ENCODE results near the gene RASSF6.
"Not testable (repeated sequence)": the region's sequence is repeated elsewhere in the genome, so short reads cannot be mapped to it uniquely, and the experiment has no call there.

The RASSF6 gene

DNA sequence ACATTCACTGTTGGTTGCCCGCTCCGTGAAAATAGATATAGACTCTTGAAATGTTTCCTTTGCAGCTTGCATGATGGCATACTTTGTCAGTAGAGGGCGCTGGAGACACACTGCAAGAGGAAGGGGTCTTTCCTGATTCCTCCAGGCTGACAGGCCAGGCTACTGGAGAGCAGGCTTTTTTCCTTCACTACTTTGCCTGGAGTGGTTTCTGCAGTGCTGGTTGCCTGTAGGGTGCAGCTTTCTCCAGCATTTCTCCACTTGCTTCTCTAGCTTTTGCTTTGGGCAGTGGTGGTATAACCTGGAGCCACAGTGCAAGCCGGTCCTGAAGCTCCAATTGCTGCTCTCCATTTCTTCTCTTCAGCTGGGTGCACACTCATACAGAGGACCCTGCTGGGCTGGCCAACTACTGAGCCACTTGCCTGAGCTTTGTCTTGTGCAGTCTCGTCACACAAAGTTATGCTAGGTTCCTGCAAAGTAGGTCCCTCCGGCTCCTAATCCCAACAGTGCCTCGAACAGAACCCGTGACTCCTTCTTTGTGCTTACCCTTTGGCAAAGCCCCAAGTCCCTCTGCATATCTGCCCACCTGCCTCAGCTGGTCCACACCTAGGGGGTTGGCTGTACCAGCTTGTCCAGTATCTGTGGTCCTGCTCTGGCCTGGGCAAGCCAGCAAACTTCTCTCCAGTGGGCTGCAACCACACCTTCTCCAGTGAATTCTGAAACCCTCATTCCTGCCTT is 46.3 kb downstream of the RASSF6 start:
- DNase-seq: peak; percentile 40 to 71

DNA sequence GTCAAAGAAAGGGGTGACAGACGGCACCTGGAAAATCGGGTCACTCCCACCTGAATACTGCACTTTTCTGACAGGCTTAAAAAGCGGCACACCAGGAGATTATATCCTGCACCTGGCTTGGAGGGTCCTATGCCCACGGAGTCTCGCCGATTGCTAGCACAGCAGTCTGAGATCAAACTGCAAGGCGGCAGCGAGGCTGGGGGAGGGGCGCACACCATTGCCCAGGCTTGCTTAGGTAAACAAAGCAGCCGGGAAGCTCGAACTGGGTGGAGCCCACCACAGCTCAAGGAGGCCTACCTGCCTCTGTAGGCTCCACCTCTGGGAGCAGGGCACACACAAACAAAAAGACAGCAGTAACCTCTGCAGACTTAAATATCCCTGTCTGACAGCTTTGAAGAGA is 69.4 kb downstream of the RASSF6 start:
- DNase-seq: not testable (repeated sequence)

DNA sequence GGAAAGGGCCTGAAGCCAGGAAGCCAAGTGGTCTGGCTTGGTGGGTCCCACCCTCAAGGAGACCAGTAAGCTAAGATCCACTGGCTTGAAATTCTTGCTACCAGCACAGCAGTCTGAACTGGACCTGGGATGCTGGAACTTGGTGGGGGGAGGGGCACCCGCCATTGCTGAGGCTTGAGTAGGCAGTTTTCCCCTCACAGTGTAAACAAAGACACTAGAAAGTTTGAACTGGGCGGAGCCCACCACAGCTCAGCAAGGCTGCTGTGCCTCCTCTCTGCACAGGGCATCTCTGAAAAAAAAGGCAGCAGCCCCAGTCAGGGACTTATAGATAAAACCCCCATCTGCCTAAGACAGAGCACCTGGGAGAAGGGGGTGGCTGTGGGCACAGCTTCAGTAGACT is 75.6 kb downstream of the RASSF6 start:
- no peak for DNase-seq

DNA sequence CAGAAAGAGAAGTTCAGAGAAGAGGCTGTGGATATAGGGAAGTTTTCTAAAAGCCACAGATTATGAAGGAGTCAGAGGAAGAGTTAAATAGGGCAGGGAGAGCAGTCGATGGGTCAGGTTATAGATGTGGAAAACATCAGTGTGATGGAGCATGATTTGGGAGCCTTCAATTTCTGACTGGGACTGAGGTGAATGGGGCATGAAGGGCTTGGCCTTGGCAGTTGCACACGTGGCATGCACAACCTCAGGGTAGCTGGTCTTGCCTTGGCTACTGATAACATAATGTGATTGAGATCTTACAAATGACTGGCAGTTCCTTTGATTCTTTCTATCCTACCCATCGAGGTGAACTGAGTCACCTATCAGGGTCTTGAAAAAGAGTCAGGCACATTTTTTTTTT is 79.0 kb downstream of the RASSF6 start:
- no peak for DNase-seq

DNA sequence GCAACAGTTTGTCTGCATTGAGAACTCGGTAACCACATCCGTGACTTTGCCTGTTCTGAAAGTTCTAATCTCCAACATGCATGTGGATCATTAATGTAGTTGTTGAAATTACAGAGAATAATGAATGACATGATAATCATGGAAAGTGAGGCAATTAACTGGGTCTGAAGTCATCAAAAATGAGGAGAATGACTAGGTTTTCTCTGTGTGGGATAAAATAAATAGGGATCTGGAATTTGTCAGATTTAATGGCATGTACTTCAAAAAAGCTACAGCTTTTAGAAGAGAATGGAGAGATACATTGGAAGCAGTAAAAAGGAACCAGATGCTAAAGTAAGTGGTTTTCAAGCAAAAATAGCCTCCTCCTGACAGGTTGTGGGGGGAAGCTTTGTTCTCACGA is 79.4 kb downstream of the RASSF6 start:
- DNase-seq: no peak

DNA sequence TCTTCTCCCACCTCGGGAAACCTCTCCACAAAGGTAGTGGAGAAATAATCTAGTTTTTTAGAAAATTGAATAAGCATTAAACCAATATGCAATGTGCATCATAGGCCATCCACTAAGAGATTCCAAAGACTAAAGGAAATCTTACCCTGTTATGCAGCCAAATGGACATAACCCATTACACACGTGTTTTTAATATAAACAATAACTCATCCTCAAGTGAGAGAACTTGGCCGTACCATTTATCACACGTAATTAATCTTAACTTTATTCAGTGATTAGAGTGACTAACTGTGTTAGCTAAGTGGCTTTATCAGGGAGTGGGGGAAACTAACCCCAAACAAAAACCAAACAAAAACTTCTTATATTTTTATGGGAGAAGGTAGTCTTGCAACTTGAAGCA is 80.8 kb downstream of the RASSF6 start:
- no peak for DNase-seq

DNA sequence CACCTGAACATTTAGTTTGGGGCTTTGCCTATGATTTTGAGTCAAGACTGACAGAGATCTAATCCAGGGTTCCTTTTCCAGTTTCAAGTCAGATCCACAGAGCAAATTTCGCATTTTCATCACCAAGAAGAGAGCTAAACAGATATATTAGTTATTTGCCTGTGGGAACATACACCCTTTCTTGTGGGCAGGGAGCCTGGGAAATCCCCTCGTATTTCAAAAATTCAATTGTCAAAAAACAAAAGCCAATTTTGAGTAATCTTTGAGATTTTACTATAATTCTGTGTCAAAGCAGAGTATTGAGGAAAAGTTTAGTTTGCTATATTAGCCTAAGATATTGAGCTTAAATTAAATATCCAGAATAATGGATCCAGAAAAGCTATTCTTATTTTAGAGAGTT is 82.1 kb downstream of the RASSF6 start:
- DNase-seq: no peak

DNA sequence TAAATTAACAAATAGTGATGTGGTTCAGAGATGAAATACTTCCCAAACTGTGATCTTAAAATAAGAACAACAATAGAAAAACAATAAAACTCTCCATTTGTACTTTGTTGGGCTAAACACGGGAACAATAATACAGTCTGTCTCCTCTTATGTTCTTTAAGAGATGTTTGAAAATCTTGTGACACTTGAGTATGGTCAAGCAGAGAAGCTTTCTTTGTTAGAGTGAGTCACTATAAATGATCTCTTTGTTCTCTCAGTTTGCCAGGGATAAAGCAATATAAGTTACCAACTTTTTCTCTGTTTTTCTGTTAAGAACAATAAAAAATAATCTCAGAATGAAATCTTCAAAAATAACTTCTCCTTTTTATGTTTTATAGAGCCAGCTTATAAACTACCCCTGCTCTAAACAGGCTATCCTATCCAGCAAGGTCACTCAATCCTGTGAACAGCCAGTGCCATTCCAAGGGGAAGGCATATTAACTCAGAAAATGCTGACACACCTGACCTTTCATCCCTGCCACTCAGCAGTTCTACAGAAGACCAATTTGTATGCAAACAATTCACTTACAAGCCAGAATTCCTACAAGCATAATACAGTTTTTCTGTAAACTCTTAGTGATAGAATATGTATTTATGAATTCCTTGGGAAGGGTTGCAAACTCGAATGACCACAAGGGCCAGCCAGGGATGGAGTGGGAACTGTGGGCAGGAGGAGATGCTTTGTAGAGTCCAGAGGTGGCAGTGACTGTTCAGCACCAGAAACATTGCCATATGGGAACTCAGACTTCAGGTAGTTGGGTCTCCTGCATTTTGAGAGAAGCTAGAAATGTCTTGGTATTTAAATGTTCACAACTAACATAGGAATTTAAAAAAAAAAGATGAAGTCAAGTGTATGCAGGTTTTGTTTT is 86.5 kb downstream of the RASSF6 start:
- DNase-seq: no peak

DNA sequence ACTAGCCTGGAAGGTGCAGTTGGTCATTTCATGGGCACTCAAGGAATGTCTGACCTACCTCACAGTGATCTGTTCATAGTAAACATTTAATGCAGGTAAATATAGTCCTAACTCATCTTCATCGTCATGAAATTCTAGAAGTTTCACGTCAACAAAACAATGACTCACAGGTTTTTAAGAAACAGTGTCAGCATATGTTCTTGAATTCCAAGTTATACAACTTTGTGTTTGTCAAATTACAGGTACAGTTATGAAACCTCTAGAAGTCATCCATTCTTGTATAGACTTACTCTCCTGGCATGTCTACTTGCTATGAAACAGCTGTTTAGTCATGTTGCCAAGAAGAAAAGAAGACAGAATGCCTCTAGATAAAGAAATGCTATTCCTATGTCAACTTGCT is 92.1 kb downstream of the RASSF6 start:
- no peak for DNase-seq

DNA sequence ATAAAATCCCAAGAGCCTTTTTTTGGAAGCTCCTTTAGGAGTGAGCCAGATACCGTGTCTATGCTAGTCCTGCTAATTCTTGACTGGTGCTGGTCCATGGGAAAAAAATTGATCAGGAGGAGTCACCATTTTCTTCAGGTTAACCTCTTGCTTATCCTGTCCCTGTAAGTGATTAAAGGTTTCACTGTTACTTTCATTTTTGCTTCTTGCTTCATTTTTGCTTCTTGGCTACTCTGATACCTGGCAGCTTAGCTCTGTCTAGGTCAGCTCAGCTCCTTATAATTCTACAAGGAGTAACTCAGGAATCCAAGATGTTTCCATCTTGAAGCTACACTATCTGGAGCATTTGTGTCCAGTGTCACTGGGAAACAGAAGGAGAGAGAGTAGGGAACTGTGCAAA is 93.0 kb downstream of the RASSF6 start:
- no peak for DNase-seq

DNA sequence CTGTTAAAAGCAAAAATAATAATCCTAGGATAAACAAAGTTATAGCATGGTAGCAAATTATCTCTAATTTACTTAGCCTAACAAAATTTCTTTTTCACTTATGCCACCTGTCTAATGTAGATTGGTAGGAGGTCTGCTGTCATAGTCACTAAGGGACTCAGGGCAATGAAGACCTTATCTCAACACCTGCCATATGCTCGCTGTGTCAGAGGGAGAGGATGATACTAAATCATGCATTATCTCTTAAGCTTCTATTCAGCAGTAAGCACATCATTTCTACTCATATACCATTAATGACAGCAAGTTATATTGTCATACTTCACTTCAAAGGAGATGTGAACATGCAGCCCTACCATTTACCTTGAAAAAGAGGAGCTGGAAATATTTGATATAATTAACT is 94.6 kb downstream of the RASSF6 start:
- no peak for DNase-seq

DNA sequence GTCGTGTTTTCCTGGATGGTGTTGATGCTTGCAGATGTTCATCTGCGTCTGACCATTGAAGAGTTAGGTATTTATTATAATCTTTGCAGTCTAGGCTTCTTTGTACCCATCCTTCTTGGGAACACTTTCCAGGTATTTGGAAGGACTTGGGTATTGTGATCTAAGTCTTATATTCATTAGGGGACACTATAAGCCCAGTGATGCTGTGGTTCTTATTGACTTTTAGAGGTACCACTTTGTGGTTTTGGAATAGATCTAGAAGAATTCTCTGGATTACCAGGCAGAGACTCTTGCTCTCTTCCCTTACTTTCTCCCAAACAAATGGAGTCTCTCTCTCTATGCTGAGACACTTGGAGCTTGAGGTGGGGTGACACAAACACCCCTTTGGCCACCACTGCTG is 97.1 kb downstream of the RASSF6 start:
- DNase-seq: no peak

Measured in NCI-H446 (cell line).